Cardiac muscle cell (in vitro differentiated cells and primary cell): ENCODE measurements around the gene CIAO2A. TPM values are rescaled to one million over a fixed set of nuclear protein-coding genes. Genes with fewer than 3 reads are reported as not detected.

Experiments
- DNase-seq, 2 donors: peaks; one replicate each; pipeline versions ENCODE4 v3.0.0 to v3.0.0-alpha.2; 2010 to 2017; ENCODE audit warnings: low read depth in 1 of 2, low spot score in 1 of 2
- H3K27ac ChIP-seq: fragments of 200-600 bp; sonication (generic); 2 replicates; pipeline ENCODE4 v1.5.1; 2016
- H3K27me3 ChIP-seq: fragments of 200-600 bp; sonication (generic); 2 replicates; pipeline ENCODE4 v1.6.0; 2016; ENCODE audit warnings: control low read depth
- H3K36me3 ChIP-seq: fragments of 200-600 bp; sonication (generic); 2 replicates; pipeline ENCODE4 v1.5.1; 2016; ENCODE audit warnings: control low read depth
- H3K4me1 ChIP-seq: fragments of 200-600 bp; sonication (generic); 2 replicates; pipeline ENCODE4 v1.8.1; 2017; ENCODE audit warnings: low read depth, mild to moderate bottlenecking, mixed run types
- H3K4me3 ChIP-seq: fragments of 200-600 bp; sonication (generic); 2 replicates; pipeline ENCODE4 v1.5.1; 2016; ENCODE audit warnings: mild to moderate bottlenecking
- H3K9me3 ChIP-seq: fragments of 200-600 bp; sonication (generic); 2 replicates; pipeline ENCODE4 v1.5.1; 2017; ENCODE audit warnings: low read depth, mild to moderate bottlenecking, control low read depth
- CTCF ChIP-seq: IDR thresholded peaks from 2 replicates; pipeline ENCODE4 v1.5.1; 2012; ENCODE audit warnings: low read depth, mild to moderate bottlenecking, low read length
- polyA plus RNA-seq: library from polyadenylated mRNA; unstranded; fragments of >200 nt; fragmentation: Nextera tagmentation; extraction: Ambion mirVana; gene quantifications from 2 replicates; pipeline ENCODE4 v1.2.1, GENCODE V29; 2016
- total RNA-seq: library from RNA; depleted of rRNA; stranded (reverse); fragments of >200 nt; gene quantifications from 2 replicates; pipeline ENCODE4 v1.2.3, GENCODE V29; 2016

Gene CIAO2A
- total and polyA plus RNA-seq, 2 experiments from 2014 or later = 115 to 181 TPM

GRCh38 chr15:64100958-64101357 is 7.3 kb upstream of the CIAO2A start:
- no peak for DNase-seq
- Histone ChIP-seq H3K4me3 (no peak overlapping the region), H3K27ac (no peak overlapping the region), H3K36me3 (no peaks in the 10 kb centered on the region), H3K9me3 (no peaks in the 10 kb centered on the region), H3K27me3 (no peaks in the 10 kb centered on the region), H3K4me1 (peaks cover 6% of the 10 kb centered on the region)
- no peak for TF ChIP-seq CTCF

GRCh38 chr15:64099379-64099778 is 5.7 kb upstream of the CIAO2A start:
- no peak overlapping the region for H3K4me3 ChIP-seq
- H3K4me1 ChIP-seq = peaks cover 13% of the 10 kb centered on the region
- H3K36me3 ChIP-seq = no peaks in the 10 kb centered on the region
- H3K27me3 ChIP-seq = no peaks in the 10 kb centered on the region
- TF ChIP-seq CTCF = no peak
- H3K9me3 ChIP-seq = no peaks in the 10 kb centered on the region
- no peak overlapping the region for H3K27ac ChIP-seq
- no peak for DNase-seq

- peak; percentile 27 for TF ChIP-seq CTCF
- no peaks in the 10 kb centered on the region for H3K27me3 ChIP-seq
- peaks cover 23% of the 10 kb centered on the region for H3K4me1 ChIP-seq
- H3K4me3 ChIP-seq = peak overlapping the region; percentile 70
- H3K27ac ChIP-seq = peak overlapping the region; percentile 85
- no peaks in the 10 kb centered on the region for H3K9me3 ChIP-seq
- DNase-seq = peak; percentile 5 to 55
- no peaks in the 10 kb centered on the region for H3K36me3 ChIP-seq
Measured at GRCh38 chr15:64096668-64097384, 3.2 kb upstream of the CIAO2A start.

- no peak for TF ChIP-seq CTCF
- Histone ChIP-seq H3K9me3 (no peaks in the 10 kb centered on the region), H3K4me1 (peaks cover 23% of the 10 kb centered on the region), H3K27me3 (no peaks in the 10 kb centered on the region), H3K36me3 (no peaks in the 10 kb centered on the region), H3K4me3 (peak within 1 kb of the TSS; percentile 70), H3K27ac (peak within 1 kb of the TSS; percentile 85)
- peak; percentile 95 to 97 for DNase-seq
Measured at GRCh38 chr15:64095795-64096667, 2.4 kb upstream of the CIAO2A start, which contains the start of gene SNX1. TSS of gene SNX1 (plus strand) at chr15:64095982. CDS start at chr15:64096014, 32 bp downstream.

GRCh38 chr15:64095431-64095794 is 1.8 kb upstream of the CIAO2A start:
- H3K36me3 ChIP-seq = no peaks in the 10 kb centered on the region
- no peak for TF ChIP-seq CTCF
- DNase-seq = no peak
- H3K27me3 ChIP-seq = no peaks in the 10 kb centered on the region
- H3K4me3 ChIP-seq = peak overlapping the region; percentile 70
- H3K4me1 ChIP-seq = peaks cover 24% of the 10 kb centered on the region
- H3K27ac ChIP-seq = peak overlapping the region; percentile 62
- H3K9me3 ChIP-seq = no peaks in the 10 kb centered on the region
